HG03354 (cell line): ENCODE results near the gene ZNF428.
A peak's percentile ranks its signal among the peaks of the same experiment; 100 is the strongest.
"Not testable (repeated sequence)": the region's sequence is repeated elsewhere in the genome, so short reads cannot be mapped to it uniquely, and the experiment has no call there.

Experiments
- ATAC-seq: cut with Tn5 transposase; IDR thresholded peaks from one replicate; pipeline ENCODE4 v1.9.1; 2021; ENCODE audit warnings: mild to moderate bottlenecking; ENCODE audit not compliant: unreplicated experiment, poor library complexity, severe bottlenecking

Gene ZNF428, protein sequence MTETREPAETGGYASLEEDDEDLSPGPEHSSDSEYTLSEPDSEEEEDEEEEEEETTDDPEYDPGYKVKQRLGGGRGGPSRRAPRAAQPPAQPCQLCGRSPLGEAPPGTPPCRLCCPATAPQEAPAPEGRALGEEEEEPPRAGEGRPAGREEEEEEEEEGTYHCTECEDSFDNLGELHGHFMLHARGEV

GRCh38 chr19:43619262-43620060 lies at the start of gene ZNF428:
TSS of gene ZNF428 (minus strand) at chr19:43619629. CDS start at chr19:43614304, 5,325 bp downstream.
- peak; percentile 75 for ATAC-seq

GRCh38 chr19:43668406-43669109 lies 49.1 kb upstream of the ZNF428 start:
- peak; percentile 87 for ATAC-seq

GRCh38 chr19:43667876-43668405 lies 48.5 kb upstream of the ZNF428 start:
- no peak for ATAC-seq

- ATAC-seq: no peak
Measured at GRCh38 chr19:43667126-43667875, 47.9 kb upstream of the ZNF428 start.

- no peak for ATAC-seq
Measured at GRCh38 chr19:43664018-43664417, 44.6 kb upstream of the ZNF428 start.

GRCh38 chr19:43662487-43662886 lies 43.1 kb upstream of the ZNF428 start:
- no peak for ATAC-seq

GRCh38 chr19:43660971-43661360 lies 41.5 kb upstream of the ZNF428 start:
- no peak for ATAC-seq

DNA sequence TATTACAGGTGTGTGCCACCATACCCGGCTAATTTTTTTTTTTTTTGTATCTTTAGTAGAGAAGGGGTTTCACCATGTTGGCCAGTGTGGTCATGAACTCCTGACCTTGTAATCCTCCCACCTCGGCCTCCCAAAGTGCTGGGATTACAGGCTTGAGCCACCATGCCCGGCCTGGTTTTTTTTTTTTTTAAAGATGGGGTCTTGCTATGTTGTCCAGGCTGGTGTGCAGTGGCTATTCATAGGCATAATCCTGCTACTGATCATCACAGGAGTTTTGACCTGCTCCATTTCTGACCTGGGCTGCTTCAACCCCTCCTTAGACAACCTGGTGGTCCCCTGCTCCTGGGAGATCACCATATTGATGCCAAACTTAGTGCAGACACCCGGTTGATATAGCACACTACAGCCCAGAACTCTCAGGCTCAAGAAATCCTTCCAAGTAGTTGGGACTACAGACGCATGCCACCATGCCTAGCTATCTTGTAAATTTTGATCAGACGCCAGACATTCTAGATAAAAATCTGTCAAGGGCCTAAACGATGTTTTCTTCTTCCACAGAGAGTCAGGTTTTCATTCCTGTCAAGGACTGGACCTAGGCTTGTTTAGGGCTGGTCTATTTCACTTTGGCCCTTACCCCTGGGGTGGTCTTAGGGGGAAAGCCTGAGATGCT lies 41.0 kb upstream of the ZNF428 start:
- no peak for ATAC-seq

DNA sequence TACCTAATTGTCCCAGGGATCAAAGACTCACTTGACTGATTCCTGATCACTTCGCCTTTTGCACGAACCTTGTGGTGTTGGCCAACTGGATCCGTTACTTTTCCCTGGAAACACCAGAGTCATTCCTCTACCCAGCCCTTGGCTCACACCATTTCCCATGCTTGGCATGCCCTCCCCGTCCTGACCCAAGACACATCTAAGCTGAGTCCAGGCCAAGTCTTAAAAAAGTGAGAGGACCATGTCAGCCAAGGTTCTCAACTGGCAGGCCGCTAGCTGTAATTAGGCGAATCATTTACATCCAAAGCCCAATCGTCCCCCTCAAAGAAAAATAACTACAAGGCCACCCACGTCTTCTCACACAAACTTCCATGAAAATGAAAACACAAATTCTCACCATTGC lies 39.1 kb upstream of the ZNF428 start:
- ATAC-seq: no peak

DNA sequence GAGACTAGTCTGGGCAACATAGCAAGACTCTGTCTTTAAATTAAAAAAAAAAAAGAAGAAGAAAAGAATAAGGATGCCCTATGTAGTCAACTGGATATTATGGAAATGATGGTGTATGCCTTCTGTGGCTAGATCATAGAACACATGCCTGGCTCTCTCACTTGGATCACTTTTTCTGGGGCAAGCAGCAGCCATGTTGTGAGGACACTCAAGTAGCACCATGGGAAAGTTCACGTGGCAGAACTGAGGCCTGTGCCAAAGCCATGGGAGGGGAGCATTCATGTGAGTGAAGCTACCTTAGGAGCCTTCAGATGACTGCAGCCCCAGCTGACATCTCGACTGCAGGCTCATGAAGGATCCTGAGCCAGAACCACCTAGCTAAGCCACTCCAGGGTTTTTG lies 38.6 kb upstream of the ZNF428 start:
- no peak for ATAC-seq

- no peak for ATAC-seq
Measured at GRCh38 chr19:43656436-43656835, 37.0 kb upstream of the ZNF428 start.

GRCh38 chr19:43652546-43652874 lies 33.1 kb upstream of the ZNF428 start:
- ATAC-seq: no peak

DNA sequence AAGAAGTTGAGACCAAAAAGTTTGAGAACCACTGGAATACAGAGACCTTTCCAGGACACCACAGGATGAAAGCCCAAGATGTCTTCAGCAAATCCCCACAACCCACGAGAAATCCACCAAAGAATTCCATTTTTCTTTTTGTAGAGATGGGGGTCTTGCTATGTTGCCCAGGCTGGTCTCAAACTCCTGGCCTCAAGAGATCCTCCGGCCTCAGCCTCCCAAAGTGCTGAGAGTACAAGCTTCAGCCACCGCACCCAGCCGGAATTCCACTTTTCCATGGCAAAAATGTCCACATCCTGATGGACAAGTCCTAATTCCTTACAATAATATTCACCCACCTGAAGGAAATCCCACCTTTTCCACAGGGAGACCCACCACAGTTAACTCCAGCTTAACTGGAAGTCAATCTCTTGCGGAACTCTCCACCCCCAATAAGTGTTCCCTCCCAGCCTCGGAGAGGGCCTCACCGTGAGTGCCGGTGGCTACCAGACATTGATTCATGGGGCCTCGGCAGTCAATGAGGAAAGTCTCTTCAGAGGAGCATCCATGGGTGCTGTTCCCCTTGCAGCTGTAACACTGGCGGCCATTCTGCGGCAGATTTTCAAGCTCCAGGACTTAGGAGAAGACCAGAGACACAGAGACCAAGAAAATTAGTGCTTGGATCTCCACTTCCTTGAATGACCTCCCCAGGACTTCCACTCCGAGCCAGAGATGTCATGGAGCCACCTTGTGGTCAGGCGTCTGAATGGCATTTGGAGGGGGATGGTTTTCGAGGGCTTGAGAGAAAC lies 32.5 kb upstream of the ZNF428 start:
- ATAC-seq: no peak

DNA sequence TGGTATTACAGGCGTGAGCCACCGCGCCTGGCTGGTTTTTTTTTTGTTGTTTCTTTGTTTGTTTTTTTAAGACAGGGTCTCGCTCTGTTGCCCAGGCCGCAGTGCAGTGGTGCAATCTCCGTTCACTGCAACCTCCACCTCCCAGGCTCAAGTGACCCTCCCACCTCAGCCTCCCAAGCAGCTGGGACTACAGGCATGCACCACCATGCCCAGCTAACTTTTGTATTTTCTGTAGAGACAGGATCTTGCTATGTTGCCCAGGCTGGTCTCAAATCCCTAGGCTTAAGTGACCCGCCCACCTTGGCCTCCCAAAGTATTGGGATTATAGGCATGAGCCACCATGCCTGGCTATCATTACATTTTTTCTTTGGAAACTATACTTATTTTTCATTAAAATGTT lies 30.8 kb upstream of the ZNF428 start:
- ATAC-seq: not testable (repeated sequence)

DNA sequence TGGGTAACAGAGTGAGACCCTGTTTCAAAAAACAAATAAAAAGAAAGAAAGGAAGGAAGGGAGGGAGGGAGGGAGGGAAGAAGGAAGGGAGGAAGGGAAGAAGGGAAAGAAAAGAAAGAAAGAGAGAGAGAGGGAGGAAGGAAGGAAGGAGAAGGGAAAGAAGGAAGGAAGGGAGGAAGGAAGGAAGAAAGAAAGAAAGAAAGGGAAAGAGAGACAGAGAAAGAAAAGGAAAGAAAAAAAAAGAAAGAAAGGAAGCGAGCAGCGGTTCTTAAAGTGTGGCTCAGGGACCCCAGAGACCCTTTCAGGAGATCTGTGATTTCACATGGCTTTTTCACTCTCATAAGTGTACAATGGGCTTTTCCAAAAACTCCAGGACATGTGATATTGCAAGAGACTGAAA lies 30.1 kb upstream of the ZNF428 start:
- no peak for ATAC-seq

- no peak for ATAC-seq
Measured at GRCh38 chr19:43648633-43649032, 29.2 kb upstream of the ZNF428 start.

GRCh38 chr19:43644181-43644580 lies 24.8 kb upstream of the ZNF428 start:
- ATAC-seq: no peak

DNA sequence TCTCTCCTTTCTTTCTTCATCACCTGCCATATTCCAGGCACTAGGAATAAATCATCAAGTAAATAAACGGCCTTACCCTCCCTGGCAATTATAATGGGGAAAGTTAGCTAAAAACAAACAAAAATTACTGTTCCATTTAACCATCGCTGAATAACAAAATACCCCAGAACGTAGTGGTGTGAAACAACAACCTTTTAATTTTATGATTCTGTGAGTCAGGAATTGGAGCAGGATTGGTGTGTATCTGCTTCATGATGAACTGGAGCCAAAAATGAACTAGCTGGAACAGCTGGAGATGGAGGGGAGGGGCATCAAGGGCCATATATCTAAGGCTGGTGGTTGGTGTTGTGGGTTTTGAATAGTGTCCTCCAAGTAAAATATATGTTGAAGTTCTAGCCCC lies 23.9 kb upstream of the ZNF428 start:
- ATAC-seq: no peak

- ATAC-seq: no peak
Measured at GRCh38 chr19:43642531-43642930, 23.1 kb upstream of the ZNF428 start.
